Measurements from ENCODE around the gene CRYBG1. TPM values are rescaled to one million over a fixed set of nuclear protein-coding genes. Genes with fewer than 3 reads are reported as not detected.

Gene CRYBG1, protein sequence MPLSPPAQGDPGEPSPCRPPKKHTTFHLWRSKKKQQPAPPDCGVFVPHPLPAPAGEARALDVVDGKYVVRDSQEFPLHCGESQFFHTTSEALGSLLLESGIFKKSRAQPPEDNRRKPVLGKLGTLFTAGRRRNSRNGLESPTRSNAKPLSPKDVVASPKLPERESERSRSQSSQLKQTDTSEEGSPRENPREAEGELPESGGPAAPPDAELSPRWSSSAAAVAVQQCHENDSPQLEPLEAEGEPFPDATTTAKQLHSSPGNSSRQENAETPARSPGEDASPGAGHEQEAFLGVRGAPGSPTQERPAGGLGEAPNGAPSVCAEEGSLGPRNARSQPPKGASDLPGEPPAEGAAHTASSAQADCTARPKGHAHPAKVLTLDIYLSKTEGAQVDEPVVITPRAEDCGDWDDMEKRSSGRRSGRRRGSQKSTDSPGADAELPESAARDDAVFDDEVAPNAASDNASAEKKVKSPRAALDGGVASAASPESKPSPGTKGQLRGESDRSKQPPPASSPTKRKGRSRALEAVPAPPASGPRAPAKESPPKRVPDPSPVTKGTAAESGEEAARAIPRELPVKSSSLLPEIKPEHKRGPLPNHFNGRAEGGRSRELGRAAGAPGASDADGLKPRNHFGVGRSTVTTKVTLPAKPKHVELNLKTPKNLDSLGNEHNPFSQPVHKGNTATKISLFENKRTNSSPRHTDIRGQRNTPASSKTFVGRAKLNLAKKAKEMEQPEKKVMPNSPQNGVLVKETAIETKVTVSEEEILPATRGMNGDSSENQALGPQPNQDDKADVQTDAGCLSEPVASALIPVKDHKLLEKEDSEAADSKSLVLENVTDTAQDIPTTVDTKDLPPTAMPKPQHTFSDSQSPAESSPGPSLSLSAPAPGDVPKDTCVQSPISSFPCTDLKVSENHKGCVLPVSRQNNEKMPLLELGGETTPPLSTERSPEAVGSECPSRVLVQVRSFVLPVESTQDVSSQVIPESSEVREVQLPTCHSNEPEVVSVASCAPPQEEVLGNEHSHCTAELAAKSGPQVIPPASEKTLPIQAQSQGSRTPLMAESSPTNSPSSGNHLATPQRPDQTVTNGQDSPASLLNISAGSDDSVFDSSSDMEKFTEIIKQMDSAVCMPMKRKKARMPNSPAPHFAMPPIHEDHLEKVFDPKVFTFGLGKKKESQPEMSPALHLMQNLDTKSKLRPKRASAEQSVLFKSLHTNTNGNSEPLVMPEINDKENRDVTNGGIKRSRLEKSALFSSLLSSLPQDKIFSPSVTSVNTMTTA (N-terminal part only)
- 10 to 100 TPM; 32.3 TPM for total RNA-seq
- 19.4 TPM for polyA plus RNA-seq

GRCh38 chr6:106360410-106360988 is at the start of gene CRYBG1:
TSS of gene CRYBG1 (plus strand) at chr6:106360717. CDS start at chr6:106360909, 192 bp downstream.
- H3K9me3 ChIP-seq (ENCODE audit: low read length): no peaks in the 10 kb centered on the region
- ChIA-PET POLR2A (no interaction called here), CTCF (interaction anchor here (0.7 to 2.6 kb wide), 14 partner anchors 10 to 619 kb away, joined by 3 to 33 read pairs (median 4); partner anchors contain the start of gene ATG5)
- H3K4me1 ChIP-seq (ENCODE audit: insufficient read depth, low read length): peaks cover 12% of the 10 kb centered on the region
- Mint-ChIP-seq H3K27ac (peak within 1 kb of the TSS in 1 of 8 donors; percentile 75), H3K27me3 (peaks cover 20 to 39% of the 10 kb centered on the region in 2 donors), H3K4me1 (peaks cover 9 to 12% (median 12%) of the 10 kb centered on the region in 3 donors), H3K9me3 (no peaks in the 10 kb centered on the region), H3K36me3 (no peaks in the 10 kb centered on the region), H3K4me3 (peak within 1 kb of the TSS; percentile 67 to 91 (median 84))
- H3K27ac ChIP-seq (ENCODE audit: low read depth, low read length): no peak within 1 kb of the TSS
- peak within 1 kb of the TSS; percentile 58 for H3K4me3 ChIP-seq (ENCODE audit: low read length)
- H3K36me3 ChIP-seq (ENCODE audit: insufficient read depth, low read length): no peaks in the 10 kb centered on the region
- peaks cover 18% of the 10 kb centered on the region for H3K27me3 ChIP-seq (ENCODE audit: insufficient read depth, low read length, poor library complexity, severe bottlenecking)
- DNase-seq: peak; percentile 56 to 75 (median 71)

GRCh38 chr6:106315765-106316374 is 44.6 kb upstream of the CRYBG1 start:
- Mint-ChIP-seq H3K4me3 (no peak overlapping the region), H3K27me3 (no peaks in the 10 kb centered on the region), H3K9me3 (no peaks in the 10 kb centered on the region), H3K36me3 (peaks cover 0 to 44% (median 19%) of the 10 kb centered on the region in 3 donors), H3K27ac (peak overlapping the region in 5 of 8 donors; percentile 8 to 79 (median 32)), H3K4me1 (peaks cover 66 to 88% (median 86%) of the 10 kb centered on the region in 3 donors)
- Histone ChIP-seq H3K4me1 (ENCODE audit: insufficient read depth, low read length) (peaks cover 15% of the 10 kb centered on the region), H3K9me3 (ENCODE audit: low read length) (no peaks in the 10 kb centered on the region), H3K36me3 (ENCODE audit: insufficient read depth, low read length) (peaks cover 7% of the 10 kb centered on the region), H3K4me3 (ENCODE audit: low read length) (no peak overlapping the region), H3K27me3 (ENCODE audit: insufficient read depth, low read length, poor library complexity, severe bottlenecking) (no peaks in the 10 kb centered on the region), H3K27ac (ENCODE audit: low read depth, low read length) (no peak overlapping the region)
- no peak for DNase-seq
- POLR2A ChIA-PET: interaction anchor here (1.0 kb wide), 1 partner anchor 10 kb away, joined by 3 read pairs; the partner anchor contains the start of gene ATG5
- CTCF ChIA-PET: interaction anchor here (1.7 kb wide), 1 partner anchor 24 kb away, joined by 3 read pairs; no protein-coding TSS in a partner anchor

GRCh38 chr6:106316375-106316766 is 44.1 kb upstream of the CRYBG1 start:
- Mint-ChIP-seq H3K9me3 (no peaks in the 10 kb centered on the region), H3K27ac (peak overlapping the region in 7 of 8 donors; percentile 6 to 79 (median 25)), H3K4me3 (peak overlapping the region in 3 of 7 donors; percentile 3 to 14 (median 9)), H3K27me3 (no peaks in the 10 kb centered on the region), H3K4me1 (peaks cover 65 to 88% (median 83%) of the 10 kb centered on the region in 3 donors), H3K36me3 (peaks cover 0 to 40% (median 16%) of the 10 kb centered on the region in 3 donors)
- H3K9me3 ChIP-seq (ENCODE audit: low read length): no peaks in the 10 kb centered on the region
- peaks cover 7% of the 10 kb centered on the region for H3K36me3 ChIP-seq (ENCODE audit: insufficient read depth, low read length)
- CTCF ChIA-PET: no interaction called here
- H3K4me1 ChIP-seq (ENCODE audit: insufficient read depth, low read length): peaks cover 15% of the 10 kb centered on the region
- H3K27ac ChIP-seq (ENCODE audit: low read depth, low read length): no peak overlapping the region
- H3K27me3 ChIP-seq (ENCODE audit: insufficient read depth, low read length, poor library complexity, severe bottlenecking): no peaks in the 10 kb centered on the region
- H3K4me3 ChIP-seq (ENCODE audit: low read length): no peak overlapping the region
- DNase-seq: no peak
- POLR2A ChIA-PET: no interaction called here

DNA sequence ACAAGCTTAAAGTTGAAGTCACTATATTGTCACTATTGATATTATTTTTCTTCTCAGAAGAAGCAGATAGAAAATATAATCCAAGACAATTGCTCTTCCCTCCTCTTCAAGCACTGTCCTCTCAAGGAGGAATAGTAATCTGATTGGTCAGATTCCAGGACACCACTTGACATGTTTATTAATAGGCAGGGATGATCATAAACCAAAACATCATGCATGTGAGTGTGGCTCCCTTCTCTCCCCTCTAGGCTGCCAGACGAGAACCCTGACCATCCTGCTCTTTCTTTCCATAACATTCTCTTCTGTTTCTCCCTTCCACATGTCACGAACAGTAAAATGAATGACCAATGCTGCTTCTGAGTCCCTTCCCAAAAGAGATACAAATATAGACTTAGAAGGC is 42.5 kb upstream of the CRYBG1 start:
- no peak overlapping the region for H3K27ac ChIP-seq (ENCODE audit: low read depth, low read length)
- H3K9me3 ChIP-seq (ENCODE audit: low read length): no peaks in the 10 kb centered on the region
- H3K27ac Mint-ChIP-seq: peak overlapping the region in 1 of 8 donors; percentile 48
- no peaks in the 10 kb centered on the region for H3K9me3 Mint-ChIP-seq
- no peak for DNase-seq
- ChIA-PET CTCF (no interaction called here), POLR2A (no interaction called here)
- H3K36me3 ChIP-seq (ENCODE audit: insufficient read depth, low read length): peaks cover 7% of the 10 kb centered on the region
- peaks cover 9% of the 10 kb centered on the region for H3K4me1 ChIP-seq (ENCODE audit: insufficient read depth, low read length)
- no peaks in the 10 kb centered on the region for H3K27me3 Mint-ChIP-seq
- H3K27me3 ChIP-seq (ENCODE audit: insufficient read depth, low read length, poor library complexity, severe bottlenecking): no peaks in the 10 kb centered on the region
- no peak overlapping the region for H3K4me3 ChIP-seq (ENCODE audit: low read length)
- H3K4me3 Mint-ChIP-seq: no peak overlapping the region
- peaks cover 66 to 88% (median 82%) of the 10 kb centered on the region in 3 donors for H3K4me1 Mint-ChIP-seq
- H3K36me3 Mint-ChIP-seq: peaks cover 0 to 30% (median 5%) of the 10 kb centered on the region in 3 donors

GRCh38 chr6:106318851-106319250 is 41.7 kb upstream of the CRYBG1 start:
- Histone ChIP-seq H3K36me3 (ENCODE audit: insufficient read depth, low read length) (peaks cover 7% of the 10 kb centered on the region), H3K9me3 (ENCODE audit: low read length) (no peaks in the 10 kb centered on the region), H3K4me1 (ENCODE audit: insufficient read depth, low read length) (peaks cover 12% of the 10 kb centered on the region), H3K27ac (ENCODE audit: low read depth, low read length) (no peak overlapping the region), H3K27me3 (ENCODE audit: insufficient read depth, low read length, poor library complexity, severe bottlenecking) (no peaks in the 10 kb centered on the region), H3K4me3 (ENCODE audit: low read length) (no peak overlapping the region)
- no peaks in the 10 kb centered on the region for H3K9me3 Mint-ChIP-seq
- no peak for DNase-seq
- H3K36me3 Mint-ChIP-seq: peaks cover 0 to 24% (median 5%) of the 10 kb centered on the region in 3 donors
- no peak overlapping the region for H3K4me3 Mint-ChIP-seq
- no peaks in the 10 kb centered on the region for H3K27me3 Mint-ChIP-seq
- CTCF ChIA-PET: no interaction called here
- H3K27ac Mint-ChIP-seq: no peak overlapping the region
- POLR2A ChIA-PET: no interaction called here
- peaks cover 66 to 86% (median 81%) of the 10 kb centered on the region in 3 donors for H3K4me1 Mint-ChIP-seq

DNA sequence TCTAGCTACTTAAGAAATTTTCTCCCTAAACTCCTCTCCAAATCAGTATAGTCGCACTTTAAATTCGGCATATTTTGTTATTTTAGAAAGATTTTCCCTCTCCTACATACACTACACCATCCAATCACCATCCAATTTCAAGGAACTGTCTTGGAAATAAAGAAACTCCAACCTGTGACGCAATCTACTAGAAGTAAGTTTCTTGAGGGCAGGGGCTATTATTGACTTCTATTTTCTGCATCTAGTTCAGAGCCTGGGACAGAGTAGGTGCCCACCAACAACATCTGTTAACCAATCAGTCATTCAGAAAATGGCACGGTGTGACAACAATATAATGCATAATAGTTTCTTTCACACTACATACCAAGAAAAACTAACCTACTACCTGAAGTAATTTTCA is 38.6 kb upstream of the CRYBG1 start:
- POLR2A ChIA-PET: no interaction called here
- Histone ChIP-seq H3K27me3 (ENCODE audit: insufficient read depth, low read length, poor library complexity, severe bottlenecking) (no peaks in the 10 kb centered on the region), H3K9me3 (ENCODE audit: low read length) (no peaks in the 10 kb centered on the region), H3K4me1 (ENCODE audit: insufficient read depth, low read length) (peaks cover 23% of the 10 kb centered on the region), H3K4me3 (ENCODE audit: low read length) (no peak overlapping the region), H3K36me3 (ENCODE audit: insufficient read depth, low read length) (no peaks in the 10 kb centered on the region), H3K27ac (ENCODE audit: low read depth, low read length) (no peak overlapping the region)
- no peaks in the 10 kb centered on the region for H3K9me3 Mint-ChIP-seq
- peaks cover 0 to 13% (median 2%) of the 10 kb centered on the region in 3 donors for H3K36me3 Mint-ChIP-seq
- H3K4me3 Mint-ChIP-seq: peak overlapping the region in 2 of 7 donors; percentile 12 to 42
- H3K27ac Mint-ChIP-seq: peak overlapping the region in 4 of 8 donors; percentile 6 to 34 (median 22)
- H3K4me1 Mint-ChIP-seq: peaks cover 67 to 85% (median 78%) of the 10 kb centered on the region in 3 donors
- peaks cover 0 to 2% of the 10 kb centered on the region in 2 donors for H3K27me3 Mint-ChIP-seq
- no peak for DNase-seq
- CTCF ChIA-PET: no interaction called here
